HG02852 (cell line): ENCODE data around the gene ABL2.
"Not testable (repeated sequence)": the region's sequence is repeated elsewhere in the genome, so short reads cannot be mapped to it uniquely, and the experiment has no call there.

Experiments
- ATAC-seq: cut with Tn5 transposase; IDR thresholded peaks from one replicate; pipeline ENCODE4 v1.9.1; 2021; ENCODE audit warnings: mild to moderate bottlenecking, moderate library complexity; ENCODE audit not compliant: unreplicated experiment

The ABL2 gene

GRCh38 chr1:179229214-179230140, at the start of gene ABL2:
TSS of gene ABL2 (minus strand) at chr1:179229677. CDS start at chr1:179229397, 280 bp downstream.
- ATAC-seq: peak; percentile 61

GRCh38 chr1:179278920-179279319, 49.4 kb upstream of the ABL2 start:
- no peak for ATAC-seq

GRCh38 chr1:179274424-179274823, 44.9 kb upstream of the ABL2 start:
- ATAC-seq: not testable (repeated sequence)

- no peak for ATAC-seq
Observed at GRCh38 chr1:179269071-179269470, 39.6 kb upstream of the ABL2 start.

GRCh38 chr1:179264507-179264906, 35.0 kb upstream of the ABL2 start:
- no peak for ATAC-seq

- ATAC-seq: no peak
Observed at GRCh38 chr1:179263121-179263520, 33.6 kb upstream of the ABL2 start.

- ATAC-seq: no peak
Observed at GRCh38 chr1:179262183-179262582, 32.7 kb upstream of the ABL2 start.

GRCh38 chr1:179253286-179253972, 24.0 kb upstream of the ABL2 start:
- no peak for ATAC-seq

GRCh38 chr1:179252606-179253005, 23.1 kb upstream of the ABL2 start:
- no peak for ATAC-seq

GRCh38 chr1:179251675-179252074, 22.2 kb upstream of the ABL2 start:
- ATAC-seq: no peak

- ATAC-seq: no peak
Observed at GRCh38 chr1:179247923-179248322, 18.4 kb upstream of the ABL2 start.

- not testable (repeated sequence) for ATAC-seq
Observed at GRCh38 chr1:179245426-179245825, 15.9 kb upstream of the ABL2 start.

GRCh38 chr1:179241530-179242097, 12.1 kb upstream of the ABL2 start:
- no peak for ATAC-seq

- ATAC-seq: no peak
Observed at GRCh38 chr1:179237222-179237621, 7.7 kb upstream of the ABL2 start.

GRCh38 chr1:179234863-179235262, 5.4 kb upstream of the ABL2 start:
- ATAC-seq: no peak

- no peak for ATAC-seq
Observed at GRCh38 chr1:179231923-179232322, 2.4 kb upstream of the ABL2 start.

- ATAC-seq: no peak
Observed at GRCh38 chr1:179230721-179231120, 1.2 kb upstream of the ABL2 start.

- no peak for ATAC-seq
Observed at GRCh38 chr1:179230251-179230650, 774 bp upstream of the ABL2 start.

GRCh38 chr1:179228783-179229213, 679 bp downstream of the ABL2 start:
- peak; percentile 26 for ATAC-seq

GRCh38 chr1:179226738-179227137, 2.7 kb downstream of the ABL2 start:
- no peak for ATAC-seq

GRCh38 chr1:179224466-179224865, 5.0 kb downstream of the ABL2 start:
- ATAC-seq: not testable (repeated sequence)

- ATAC-seq: not testable (repeated sequence)
Observed at GRCh38 chr1:179221121-179221520, 8.4 kb downstream of the ABL2 start.
